GM18499 (cell line): ENCODE data around the gene SGCD.

Experiments used
- ATAC-seq: cut with Tn5 transposase; IDR thresholded peaks from one replicate; pipeline ENCODE4 v1.9.1; 2021; ENCODE audit warnings: moderate number of reproducible peaks; ENCODE audit not compliant: insufficient read depth, unreplicated experiment

Gene SGCD

DNA sequence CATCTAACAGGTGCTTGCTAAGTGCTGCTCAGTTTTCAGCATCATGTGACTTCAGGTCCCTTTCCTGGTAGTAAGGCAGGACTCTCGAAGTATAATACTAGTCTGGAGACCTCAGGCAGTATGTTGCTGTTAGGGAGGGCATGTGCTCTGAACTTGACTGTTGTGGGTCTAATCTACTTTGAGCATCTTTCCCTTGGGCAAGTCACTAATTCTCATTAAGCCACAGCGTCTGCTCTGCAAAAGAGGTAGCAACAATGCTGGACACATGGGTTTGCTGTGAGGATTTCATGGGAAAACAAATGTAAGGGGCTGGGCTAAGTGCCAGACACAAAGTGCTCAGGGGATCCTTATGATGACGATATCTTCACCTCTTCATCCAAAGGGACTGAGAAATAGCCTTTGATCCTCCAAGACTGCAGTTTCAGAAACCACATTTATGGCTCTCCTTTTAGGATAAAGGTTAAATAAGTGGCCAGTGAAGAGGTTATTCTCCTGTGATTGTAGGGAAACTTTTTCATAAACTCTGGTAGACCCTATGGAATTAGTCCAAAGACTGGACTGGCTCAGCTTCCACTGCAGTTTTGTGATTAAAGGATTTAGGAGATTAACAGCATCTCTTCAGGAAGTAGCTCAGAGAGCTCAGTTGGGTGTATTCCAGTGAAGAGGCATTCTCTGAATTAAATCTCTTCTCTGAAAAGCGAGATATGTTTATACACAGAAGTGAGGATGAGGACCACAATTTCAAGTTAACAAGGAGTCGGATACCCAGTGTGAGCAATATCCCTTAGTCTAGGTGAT lies 216.6 kb downstream of the SGCD start:
- no peak for ATAC-seq

DNA sequence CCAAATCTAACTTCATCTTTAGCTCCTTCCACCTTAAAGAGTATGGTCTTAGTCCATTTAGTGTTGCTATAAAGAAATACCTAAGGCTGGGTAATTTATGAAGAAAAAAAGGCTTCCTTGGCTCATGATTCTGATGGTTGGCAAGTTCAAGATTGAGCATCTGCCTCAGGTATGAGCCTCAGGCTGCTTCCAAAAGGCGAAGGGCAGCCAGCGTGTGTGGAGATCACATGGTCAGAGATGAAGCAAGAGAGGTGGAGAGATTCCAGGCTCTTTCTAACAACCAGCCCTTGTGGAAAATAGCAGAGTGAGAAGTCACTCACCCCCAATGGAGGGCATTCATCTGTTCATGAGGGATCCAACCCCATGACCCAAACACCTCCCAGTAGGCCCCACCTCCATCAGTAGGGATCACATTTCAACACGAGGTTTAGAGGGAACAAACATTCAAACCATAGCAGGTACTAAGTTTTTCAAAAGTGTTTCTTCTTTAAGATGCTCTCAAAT lies 225.9 kb downstream of the SGCD start:
- no peak for ATAC-seq

DNA sequence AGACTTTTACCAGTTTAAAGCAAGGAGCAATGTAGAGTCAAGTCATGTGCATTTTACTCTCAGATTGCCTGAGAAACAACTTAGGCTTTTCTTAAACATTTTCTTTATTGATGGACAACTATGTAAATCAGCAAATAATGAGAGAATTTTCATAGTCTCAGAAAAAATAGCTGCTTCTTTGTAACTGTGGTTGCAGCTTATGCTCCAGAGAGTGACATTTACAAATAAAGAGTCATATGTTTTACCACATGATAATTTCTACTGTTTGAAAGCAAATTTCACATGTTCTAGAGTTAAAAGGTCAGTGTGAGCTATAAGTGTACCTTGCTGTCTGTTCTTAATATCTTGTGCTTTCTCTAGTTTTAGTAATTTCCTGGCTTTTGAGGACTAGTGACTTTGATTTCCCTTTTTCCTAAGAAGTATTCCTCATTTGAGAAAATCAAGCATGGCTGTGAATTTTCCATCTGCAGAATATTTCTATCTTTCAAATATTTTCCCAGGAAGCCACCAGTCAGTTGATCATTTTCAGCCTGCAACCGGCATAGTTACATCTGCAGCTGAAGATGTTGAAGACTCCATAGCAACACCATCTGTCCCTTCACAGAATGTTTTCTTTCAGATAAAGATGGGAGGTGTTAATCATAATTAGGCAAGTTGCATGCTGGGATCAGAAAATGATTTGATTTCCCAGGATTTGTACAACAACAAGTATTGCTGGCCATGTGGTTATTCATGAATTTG lies 229.9 kb downstream of the SGCD start:
- no peak for ATAC-seq

DNA sequence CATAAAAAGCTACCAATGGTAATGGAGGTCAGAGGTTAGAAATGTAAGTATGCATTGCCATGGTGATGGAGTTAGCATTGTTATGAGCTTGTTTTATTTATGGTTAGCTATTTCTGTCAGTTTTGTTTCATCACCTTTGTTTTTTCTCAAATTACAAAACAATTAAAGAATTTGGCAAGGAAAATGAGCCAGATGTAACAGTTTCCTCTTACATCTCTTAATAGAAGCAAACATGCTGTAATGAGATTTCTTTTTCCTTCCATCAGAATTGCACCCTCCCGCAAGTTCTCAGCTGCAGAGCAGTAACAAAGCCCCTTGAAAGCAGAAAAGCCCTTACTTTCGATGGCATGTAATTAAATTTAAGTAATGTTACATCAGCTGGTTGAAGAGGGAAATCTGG lies 233.0 kb downstream of the SGCD start:
- no peak for ATAC-seq

DNA sequence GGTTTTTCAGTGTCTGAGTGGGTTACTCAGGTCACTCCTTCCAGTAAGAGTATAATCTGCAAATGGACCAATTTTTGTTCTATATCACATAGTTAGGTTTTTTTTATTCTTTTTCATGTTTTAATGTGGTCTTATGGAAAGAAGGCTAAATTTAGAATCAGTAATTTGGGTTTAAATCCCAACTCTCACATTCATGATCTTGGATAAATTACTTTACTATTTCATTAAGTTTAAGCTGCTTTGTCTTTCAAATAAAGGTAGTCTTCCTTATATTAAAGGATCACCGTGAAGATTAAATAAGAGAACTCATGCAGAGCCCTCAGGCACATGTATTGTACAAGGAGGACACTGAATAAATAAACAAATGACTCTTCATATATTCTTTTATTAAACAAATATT lies 234.7 kb downstream of the SGCD start:
- ATAC-seq, result no peak

DNA sequence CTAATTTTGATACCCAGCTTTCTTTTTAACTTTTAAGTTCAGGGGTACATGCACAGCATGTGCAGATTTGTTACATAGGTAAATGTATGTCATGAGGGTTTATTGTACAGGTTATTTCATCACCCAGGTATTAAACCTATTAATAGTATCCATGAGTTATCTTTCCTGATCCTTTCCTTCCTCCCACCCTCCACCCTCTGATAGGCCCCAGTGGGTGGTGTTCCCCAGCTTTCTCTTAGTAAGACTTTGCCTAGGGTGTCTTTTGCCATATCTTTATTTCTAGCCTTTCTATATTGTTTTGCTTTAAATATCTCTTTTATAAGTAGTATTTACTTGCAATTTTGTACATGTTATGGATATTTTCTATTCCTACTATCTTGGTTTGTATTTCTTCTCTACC lies 243.7 kb downstream of the SGCD start:
- ATAC-seq, result no peak

DNA sequence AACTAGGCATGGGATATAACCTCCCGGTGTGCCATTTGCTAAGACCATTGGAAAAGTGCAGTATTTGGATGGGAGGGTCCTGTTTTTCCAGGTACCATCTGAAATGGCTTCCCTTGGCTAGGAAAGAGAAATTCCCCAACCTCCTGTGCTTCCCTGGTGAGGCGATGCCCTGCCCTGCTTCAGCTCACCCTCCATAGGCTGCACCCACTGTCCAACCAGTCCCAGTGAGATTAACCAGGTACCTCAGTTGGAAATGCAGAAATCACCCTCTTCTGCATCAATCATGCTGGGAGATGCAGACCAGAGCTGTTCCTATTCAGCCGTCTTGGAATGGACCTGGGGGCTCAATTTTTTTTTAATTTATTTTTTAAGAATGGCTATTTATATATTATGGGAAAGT lies 254.8 kb downstream of the SGCD start:
- ATAC-seq, result no peak

DNA sequence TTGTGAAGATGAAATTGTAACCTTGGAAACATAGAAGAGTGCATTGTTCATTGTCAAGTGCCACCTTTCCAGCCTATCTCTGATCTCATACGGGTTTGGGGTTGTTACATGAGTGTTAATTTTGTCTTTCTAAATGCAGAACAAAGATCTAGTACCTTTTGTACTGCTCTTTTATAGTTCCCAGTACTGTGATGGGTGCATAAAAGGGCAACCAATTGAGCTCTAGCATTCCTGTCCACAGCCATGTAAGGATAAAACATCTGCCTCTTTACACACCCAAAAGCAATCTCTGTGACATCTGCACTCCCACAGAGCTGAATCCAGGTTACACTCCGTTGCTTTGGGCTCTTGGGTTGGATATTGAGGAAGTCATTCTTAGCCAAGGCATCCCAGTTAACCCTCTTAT lies 255.2 kb downstream of the SGCD start:
- no peak for ATAC-seq

DNA sequence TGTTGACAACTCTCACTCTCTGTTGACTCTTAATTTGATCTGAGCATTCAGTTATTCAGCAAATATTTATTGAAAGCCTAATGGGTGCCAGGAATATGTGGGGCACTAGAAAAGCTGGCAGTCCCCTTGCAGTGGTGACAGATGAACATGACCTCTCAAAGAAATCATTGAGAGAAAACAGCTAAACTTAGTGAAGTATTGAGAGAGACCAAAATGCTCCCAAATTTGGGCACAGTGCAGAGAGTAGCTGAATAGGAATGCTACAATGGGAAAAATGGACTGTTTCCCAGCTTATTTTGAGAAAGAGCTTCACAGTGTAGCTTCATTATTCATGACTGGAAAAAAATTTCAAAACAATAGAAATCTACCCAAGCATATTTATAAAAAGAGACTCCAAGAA lies 257.9 kb downstream of the SGCD start:
- ATAC-seq, result no peak

DNA sequence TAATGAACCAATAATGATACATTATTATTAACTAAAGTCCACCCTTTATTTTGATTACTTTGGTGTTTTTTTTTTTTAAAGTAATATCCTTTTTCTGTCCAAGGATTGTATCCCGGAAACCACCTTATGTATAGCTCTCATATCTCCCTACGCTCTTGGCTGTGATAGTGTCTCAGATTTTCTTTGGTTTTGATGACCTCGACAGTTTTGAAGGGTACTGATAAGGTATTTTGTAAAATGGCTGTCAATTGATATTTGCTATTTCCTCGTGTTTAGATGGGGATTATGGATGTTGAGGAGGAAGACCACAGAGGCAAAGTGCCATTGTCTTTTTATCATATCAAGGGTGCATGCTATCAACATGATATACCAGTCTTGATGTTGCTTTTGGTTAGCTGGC lies 259.0 kb downstream of the SGCD start:
- ATAC-seq, result no peak

DNA sequence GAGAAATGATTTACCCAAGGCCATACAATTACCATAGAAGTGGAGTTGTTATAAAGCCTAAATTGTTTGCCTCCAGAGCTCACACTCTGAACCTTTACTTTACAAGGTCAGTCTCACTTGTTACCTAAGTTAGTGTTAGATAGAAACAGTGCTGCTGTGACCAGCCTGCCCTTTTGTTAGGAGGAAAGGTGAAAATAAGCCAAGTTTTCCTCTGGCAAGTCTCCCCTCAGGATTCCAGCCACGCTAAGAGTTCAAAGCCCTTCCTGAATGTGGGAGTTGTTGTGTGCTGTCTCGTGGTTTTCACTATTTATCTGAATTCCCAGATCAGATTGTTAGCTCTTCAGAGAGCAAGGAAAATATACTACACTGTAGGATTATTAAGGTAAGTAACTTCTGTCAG lies 260.0 kb downstream of the SGCD start:
- ATAC-seq, result no peak

DNA sequence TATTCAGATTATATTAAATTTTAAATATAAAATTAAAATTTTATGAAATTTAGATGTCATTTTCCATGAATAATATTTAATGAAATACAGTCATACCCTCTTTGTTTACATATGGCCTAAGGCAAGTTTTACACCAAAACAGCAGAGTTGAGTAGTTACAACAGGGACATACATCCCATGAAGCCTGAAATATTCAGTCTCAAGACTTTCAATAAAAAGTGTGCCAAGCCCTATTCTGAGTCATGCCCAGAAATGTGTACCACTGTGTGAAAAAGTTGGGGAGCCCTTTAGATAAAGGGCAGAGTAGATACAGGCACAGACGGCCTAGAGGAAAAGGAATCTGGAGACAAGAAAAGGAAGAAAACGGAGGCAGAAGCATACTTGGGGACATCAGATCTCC lies 261.3 kb downstream of the SGCD start:
- ATAC-seq, result no peak

DNA sequence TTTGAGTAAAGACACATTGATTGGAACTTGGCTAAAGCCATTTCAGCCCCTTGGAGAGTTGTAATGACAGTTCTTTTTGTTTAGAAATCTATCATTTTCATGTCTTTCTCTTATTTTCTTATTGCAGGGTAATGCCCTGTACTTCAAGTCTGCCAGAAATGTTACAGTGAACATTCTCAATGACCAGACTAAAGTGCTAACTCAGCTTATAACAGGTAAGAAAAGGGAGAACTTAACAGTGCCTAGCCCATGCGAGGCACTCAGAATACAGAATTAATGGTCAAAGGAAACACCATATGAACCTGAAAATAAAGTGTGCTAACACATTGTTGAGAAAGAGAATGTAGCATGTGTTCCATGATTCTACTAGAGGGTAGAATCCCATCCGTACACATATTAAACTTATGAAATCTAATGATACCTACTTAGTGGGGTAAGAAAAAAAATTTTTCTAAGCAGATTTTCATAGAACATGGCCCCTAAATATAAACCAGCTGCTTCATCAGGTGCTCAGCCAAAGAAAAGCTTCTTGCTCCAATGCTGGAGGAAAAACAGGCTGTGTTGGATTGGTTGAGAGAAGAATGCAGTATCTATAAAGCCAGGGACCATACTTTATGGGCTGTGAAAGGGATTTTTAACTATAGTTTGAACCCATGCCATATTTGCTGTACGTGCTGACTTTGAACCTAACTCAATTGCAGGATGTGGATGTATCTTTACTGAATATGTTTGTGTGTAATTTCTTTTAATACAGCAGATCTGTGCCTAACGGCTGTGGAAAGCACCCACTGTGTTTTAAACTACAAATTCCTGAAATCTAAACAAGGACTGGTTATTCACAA lies 262.4 kb downstream of the SGCD start:
- no peak for ATAC-seq

DNA sequence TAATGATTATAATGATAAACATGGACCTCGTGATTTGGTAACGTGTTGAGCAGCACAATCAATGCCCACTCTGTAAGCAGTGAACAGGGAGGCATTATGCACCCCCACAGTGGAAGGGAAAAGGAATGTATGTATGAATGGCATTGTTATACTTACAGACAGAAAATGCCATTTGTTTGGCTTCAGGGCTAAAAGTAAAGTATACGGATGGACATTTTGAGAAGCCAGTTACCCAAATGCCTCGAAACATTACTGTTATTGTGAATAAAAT lies 262.9 kb downstream of the SGCD start:
- ATAC-seq, result no peak

DNA sequence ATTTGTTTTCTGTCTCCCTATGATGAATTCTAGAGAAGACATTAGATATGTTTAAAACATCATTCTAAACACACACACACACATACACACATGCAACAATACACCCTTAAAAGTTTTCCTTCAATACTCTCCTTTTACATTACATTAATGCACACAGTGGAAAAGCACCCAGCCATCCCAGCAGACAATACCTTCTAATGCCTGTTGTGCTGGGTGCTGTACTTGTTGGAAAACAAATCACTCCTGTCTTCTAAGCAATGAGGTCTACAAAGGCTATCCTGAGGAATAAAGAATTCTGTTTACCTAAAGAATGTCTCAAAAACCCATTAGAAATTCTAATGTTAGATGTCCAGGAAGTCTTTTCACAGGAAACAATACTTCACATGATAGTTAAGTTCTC lies 264.0 kb downstream of the SGCD start:
- ATAC-seq, result no peak

DNA sequence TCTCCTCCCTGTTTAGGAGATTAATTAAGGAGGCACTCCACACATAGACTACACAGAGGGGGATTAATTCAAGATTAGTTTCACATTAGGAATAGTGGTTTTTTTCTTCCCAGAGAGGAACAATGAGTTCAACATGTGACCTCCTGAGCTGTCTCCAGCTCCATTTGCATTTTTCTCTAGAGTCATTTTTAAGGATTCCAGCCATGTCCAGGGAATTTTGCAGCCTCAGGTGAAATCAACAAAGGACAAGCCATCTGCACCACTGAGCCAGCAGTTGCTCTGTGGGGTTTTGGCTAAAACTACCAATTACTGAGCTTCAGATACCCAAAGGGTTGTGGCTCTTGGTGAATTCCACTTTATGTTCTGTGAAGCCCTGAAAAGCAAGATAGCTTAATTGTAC lies 264.7 kb downstream of the SGCD start:
- no peak for ATAC-seq

DNA sequence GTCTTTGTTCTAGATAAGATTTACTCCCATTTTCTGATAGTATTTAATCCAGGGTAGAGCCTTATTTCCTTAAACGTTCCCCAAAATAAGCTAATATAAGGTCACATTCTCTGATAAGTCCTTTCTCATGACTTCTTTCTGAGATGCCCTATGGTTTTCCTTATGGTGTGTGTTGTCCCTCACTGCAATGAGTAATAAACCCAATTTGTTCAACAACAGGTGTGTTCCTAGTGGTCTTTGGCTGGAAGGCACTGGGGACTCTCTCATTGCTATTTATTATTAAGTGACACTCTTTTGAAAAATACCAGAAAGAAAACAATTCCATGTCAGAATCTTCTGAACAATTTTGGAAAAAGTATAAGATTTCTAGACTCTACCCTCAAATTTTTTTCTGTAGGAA lies 266.6 kb downstream of the SGCD start:
- no peak for ATAC-seq

DNA sequence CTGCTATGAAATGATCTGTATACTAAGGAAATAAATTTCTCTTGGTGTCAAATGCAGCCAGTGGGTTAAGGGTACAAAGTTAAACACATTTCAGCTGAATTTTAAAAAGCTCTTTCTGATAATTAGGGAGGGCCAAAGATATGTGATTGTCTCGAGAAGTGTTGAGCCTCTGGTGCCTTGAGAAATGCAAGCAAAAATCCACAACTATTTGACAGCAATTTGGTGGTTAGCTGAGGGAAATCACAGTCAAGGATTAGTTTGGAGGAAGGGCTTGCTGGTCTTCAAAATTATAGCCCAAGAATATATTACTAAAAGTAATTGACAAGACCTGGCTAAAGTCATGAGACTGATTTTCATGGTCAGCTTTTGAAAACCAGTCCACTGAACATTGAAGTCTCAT lies 267.4 kb downstream of the SGCD start:
- no peak for ATAC-seq

DNA sequence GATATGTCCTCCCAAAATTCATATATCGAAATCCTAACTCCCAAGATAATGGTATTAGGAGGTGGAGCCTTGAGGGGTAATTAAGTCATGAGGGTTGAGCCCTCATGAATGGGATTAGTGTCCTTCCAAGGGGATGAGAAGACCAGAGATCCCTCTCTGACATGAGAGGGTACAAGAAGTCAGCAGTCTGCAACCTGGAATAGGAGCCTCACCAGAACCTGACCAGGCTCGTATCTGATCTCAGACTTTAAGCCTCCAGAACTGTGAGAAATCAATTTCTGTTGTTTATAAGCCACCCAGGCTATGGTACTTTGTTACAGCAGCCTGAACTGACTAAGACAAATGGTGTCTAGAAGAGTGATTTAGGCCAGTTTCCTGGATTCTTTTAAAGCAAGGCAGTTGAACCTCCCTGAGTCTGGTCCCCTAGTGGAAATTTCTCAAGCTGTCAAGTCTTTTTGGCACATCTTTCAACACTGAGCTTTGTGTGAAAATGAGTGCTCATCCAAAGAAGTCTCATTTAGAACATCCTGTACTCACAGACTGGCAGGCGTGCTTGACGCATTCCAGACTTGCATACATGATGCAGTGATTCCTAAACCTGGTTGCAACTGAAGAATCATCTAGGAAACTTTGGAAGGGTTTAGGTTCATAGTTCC lies 268.3 kb downstream of the SGCD start:
- ATAC-seq, result no peak

DNA sequence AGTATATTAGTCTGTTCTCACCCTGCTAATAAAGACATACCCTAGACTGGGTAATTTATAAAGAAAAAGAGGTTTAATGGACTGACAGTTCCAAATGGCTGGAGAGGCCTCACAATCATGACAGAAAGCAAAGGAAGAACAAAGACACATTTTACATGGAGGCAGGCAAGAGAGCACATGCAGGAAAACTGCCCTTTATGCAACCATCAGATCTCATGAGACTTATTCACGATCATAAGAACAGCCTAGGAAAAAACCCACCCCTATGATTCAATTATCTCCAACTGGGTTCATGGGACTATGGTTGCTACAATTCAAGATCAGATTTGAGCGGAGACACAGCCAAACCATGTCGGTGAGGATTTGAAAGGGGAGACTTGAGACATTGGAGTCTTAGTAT lies 270.3 kb downstream of the SGCD start:
- no peak for ATAC-seq

DNA sequence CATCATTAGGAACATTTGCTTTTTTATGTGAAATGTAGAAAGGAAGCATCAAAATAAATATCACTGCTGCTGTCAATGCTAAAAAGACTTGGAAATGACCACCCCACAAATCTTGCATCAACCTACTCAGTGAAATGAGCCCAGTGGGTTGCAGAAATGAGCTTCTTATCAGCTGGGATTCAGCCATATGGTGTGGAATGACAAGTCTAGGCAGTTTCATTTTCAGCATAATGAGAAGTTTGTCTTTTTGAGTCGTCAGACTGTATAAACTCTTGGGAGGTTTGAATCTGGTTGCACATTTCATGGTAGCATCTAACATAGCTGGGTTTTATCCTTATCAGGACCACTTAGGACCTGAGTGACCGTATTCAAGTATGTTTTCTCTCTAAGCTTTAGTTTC lies 272.0 kb downstream of the SGCD start:
- no peak for ATAC-seq
